ENCODE measurements around the gene PPIP5K2.
A peak's percentile ranks its signal among the peaks of the same experiment; 100 is the strongest.
"Not testable (repeated sequence)": the region's sequence is repeated elsewhere in the genome, so short reads cannot be mapped to it uniquely, and the experiment has no call there.

PPIP5K2 gene

GRCh38 chr5:103210952-103211351, 90.9 kb downstream of the PPIP5K2 start:
- DNase-seq, result no peak

- DNase-seq, result no peak
Observed at GRCh38 chr5:103211576-103212561, 91.8 kb downstream of the PPIP5K2 start.

GRCh38 chr5:103216137-103216536, 96.0 kb downstream of the PPIP5K2 start:
- no peak for DNase-seq

GRCh38 chr5:103216697-103217096, 96.6 kb downstream of the PPIP5K2 start:
- no peak for DNase-seq

GRCh38 chr5:103217101-103217500, 97.0 kb downstream of the PPIP5K2 start:
- DNase-seq, result no peak

- no peak for DNase-seq
Observed at GRCh38 chr5:103218164-103218563, 98.1 kb downstream of the PPIP5K2 start.

- DNase-seq, result not testable (repeated sequence)
Observed at GRCh38 chr5:103219074-103219473, 99.0 kb downstream of the PPIP5K2 start.

GRCh38 chr5:103223031-103223955, 103.2 kb downstream of the PPIP5K2 start:
- DNase-seq, result no peak

GRCh38 chr5:103224118-103224893, 104.2 kb downstream of the PPIP5K2 start:
- DNase-seq, result peak; percentile 40

GRCh38 chr5:103224894-103225246, 104.8 kb downstream of the PPIP5K2 start:
- DNase-seq, result no peak

- DNase-seq, result no peak
Observed at GRCh38 chr5:103228061-103228460, 108.0 kb downstream of the PPIP5K2 start.

GRCh38 chr5:103228588-103228987, 108.5 kb downstream of the PPIP5K2 start:
- DNase-seq, result no peak

GRCh38 chr5:103232393-103232999, 112.4 kb downstream of the PPIP5K2 start:
- no peak for DNase-seq

- DNase-seq, result no peak
Observed at GRCh38 chr5:103234239-103234975, 114.3 kb downstream of the PPIP5K2 start.

- DNase-seq, result no peak
Observed at GRCh38 chr5:103235891-103236290, 115.8 kb downstream of the PPIP5K2 start.

- DNase-seq, result no peak
Observed at GRCh38 chr5:103237778-103238177, 117.7 kb downstream of the PPIP5K2 start.

- DNase-seq, result no peak
Observed at GRCh38 chr5:103243665-103244064, 123.6 kb downstream of the PPIP5K2 start.

GRCh38 chr5:103244398-103244797, 124.3 kb downstream of the PPIP5K2 start:
- no peak for DNase-seq

- DNase-seq, result no peak
Observed at GRCh38 chr5:103245761-103246160, 125.7 kb downstream of the PPIP5K2 start.

GRCh38 chr5:103247118-103247517, 127.0 kb downstream of the PPIP5K2 start:
- DNase-seq, result no peak

GRCh38 chr5:103249068-103249467, 129.0 kb downstream of the PPIP5K2 start:
- DNase-seq, result no peak

GRCh38 chr5:103254921-103255320, 134.8 kb downstream of the PPIP5K2 start:
- no peak for DNase-seq
